CD1c-positive myeloid dendritic cell (primary cell): ENCODE data around the gene SLC35F2.
"Not testable (repeated sequence)": the region's sequence is repeated elsewhere in the genome, so short reads cannot be mapped to it uniquely, and the experiment has no call there.

ENCODE experiments used
- DNase-seq: peaks from one replicate; pipeline ENCODE4 v3.0.0-alpha.2; 2016; ENCODE audit errors: extremely low spot score

The SLC35F2 gene

DNA sequence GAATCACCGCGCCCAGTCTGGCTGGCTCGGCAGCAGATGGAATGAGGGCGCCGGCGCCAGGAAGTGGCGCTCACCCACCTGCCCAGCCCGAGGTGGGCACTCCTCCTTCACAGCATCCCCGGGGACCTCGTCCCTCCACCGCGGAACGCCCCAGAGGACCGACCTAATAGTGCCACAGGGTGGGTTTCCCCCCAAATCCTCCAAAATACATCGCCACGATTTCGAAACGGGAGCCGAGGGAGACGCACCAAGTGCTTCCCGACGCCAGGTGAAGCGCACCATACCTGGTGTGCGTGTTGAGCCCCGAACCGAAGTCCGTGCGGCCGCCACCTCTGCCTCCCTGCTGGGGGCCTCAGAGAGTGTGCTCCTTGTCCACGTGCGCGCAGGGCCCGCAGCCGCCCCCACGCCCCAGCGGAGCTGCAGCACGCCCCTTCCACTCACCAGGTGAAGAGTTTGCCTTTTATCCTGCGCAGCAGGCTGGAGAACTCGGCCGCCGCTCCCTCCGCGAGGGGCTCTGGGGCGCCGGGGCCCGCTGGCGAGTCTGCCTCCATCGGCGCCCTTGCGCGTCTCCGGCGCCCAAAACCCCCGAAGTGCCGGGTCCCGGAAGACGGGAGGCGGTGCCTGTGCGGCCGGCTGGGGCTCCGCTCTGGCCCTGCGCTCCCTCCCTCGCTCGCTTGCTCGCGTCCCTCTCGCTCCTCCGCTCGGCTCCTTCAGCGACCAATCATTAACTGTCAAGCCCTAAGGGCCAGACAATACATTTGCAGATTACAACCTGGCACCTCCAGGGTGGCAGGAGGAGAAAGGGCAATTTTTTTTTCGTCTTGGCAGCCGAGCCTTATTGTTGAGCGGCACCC, at the start of gene SLC35F2:
SLC35F2 (minus strand) TSS at position 571 of the 854 bp plus-strand sequence; CDS start at position 551, 20 bp downstream.
- peak; percentile 56 for DNase-seq

GRCh38 chr11:107908211-107908610, 49.6 kb upstream of the SLC35F2 start:
- no peak for DNase-seq

- peak; percentile 42 for DNase-seq
Measured at GRCh38 chr11:107898270-107898669, 39.7 kb upstream of the SLC35F2 start.

DNA sequence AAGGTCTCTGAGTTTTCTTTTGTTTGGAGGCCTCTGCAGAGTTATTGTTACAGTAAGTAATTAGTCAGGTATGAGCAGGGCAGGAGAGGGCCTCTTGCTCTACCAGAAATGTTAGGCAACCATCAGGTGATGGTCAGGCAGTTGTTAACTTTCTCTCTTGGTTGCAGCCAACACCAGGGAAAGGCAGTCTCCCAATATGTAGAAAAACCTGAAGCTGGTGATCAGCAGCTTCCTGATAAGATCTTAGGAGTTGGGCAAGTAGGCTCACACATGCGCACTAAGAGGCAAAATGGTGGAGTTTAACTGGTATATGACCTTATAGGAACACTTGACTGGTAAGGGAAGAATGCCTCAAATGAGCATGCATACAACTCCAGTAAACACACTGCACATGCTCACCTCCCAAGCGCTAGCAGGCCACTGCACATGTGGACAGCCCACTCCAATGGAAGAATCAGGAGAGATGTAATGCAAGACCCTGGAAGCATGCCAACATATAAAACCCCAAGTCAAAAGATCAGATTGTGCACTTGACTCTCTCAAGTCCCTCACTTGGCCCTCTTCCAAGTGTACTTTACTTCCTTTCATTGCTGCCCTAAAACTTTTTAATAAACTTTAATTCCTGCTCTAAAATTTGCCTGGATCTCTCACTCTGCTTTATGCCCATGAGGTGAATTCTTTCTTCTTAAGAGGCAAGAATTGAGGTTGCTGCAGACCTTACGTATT, 23.7 kb upstream of the SLC35F2 start:
- no peak for DNase-seq

DNA sequence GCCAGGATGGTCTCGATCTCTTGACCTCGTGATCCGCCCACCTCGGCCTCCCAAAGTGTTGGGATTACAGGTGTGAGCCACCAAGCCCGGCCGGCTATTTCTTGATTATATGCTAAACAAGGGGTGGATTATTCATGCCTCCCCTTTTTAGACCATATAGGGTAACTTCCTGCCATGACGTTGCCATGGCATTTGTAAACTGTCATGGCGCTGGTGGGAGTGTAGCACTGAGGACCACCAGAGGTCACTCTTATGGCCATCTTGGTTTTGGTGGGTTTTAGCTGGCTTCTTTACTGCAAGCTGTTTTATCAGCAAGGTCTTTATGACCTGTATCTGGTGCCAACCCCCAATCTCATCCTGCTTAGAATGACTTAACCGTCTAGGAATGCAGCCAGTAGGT, 22.9 kb upstream of the SLC35F2 start:
- not testable (repeated sequence) for DNase-seq

DNA sequence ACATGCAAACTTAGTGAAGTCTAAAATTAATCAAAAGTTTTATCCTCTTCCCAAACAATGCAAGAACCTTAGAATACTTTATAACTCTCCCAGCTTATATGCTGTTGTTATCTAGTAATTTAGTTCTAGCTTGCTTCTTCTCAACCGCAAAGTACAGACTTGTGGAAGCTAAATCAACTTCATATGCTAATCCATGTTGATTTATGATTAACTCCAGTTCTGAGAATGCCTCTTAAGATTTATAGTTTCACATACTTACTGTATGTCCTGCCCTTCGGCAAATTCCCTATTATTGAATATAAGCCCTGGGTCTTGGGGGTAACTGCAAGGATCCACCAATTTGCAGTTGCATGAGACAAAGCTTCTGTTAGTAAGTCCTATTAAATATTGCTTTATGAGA, 17.6 kb upstream of the SLC35F2 start:
- no peak for DNase-seq

GRCh38 chr11:107864591-107864990, 6.0 kb upstream of the SLC35F2 start:
- DNase-seq = no peak

GRCh38 chr11:107860688-107861087, 2.1 kb upstream of the SLC35F2 start:
- DNase-seq = no peak

GRCh38 chr11:107860240-107860620, 1.6 kb upstream of the SLC35F2 start:
- DNase-seq = not testable (repeated sequence)

DNA sequence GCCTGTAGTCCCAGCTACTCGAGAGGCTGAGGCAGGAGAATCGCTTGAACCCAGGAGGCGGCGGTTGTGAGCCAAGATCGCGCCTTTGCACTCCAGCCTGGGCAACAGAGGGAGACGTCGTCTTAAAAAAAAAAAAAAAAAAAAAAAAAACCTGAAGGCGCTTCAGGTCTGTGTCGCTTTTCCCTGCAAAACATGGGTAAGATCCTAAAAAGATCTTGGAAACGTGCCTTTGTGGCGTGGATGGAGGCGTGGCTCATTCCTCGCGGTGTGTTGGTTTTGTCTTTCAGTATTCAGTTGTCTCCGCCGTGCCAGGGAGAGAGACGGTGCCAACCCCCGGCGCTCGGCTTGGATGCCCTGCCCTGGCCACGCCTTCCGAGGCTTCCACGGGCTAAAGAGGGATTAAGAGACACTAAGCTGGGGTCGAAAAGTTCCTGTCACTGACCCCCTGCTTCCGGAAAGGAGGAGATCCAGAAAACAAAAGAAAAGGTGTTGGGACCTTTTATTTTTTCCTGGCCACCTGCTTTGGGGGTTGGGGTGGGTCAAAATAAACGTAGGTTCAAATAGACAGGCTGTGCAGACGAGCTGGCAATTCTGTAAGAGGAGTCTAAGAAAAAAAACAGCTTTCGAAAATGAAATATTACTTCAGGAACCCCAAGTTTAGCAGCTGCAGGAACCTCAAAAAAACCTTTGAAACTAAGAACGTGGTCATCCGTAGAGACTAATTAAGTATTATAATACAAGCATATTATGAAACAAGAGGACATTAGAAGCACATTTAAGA, 1.1 kb upstream of the SLC35F2 start:
- DNase-seq = peak; percentile 8

GRCh38 chr11:107857550-107858216, 904 bp downstream of the SLC35F2 start:
- no peak for DNase-seq

GRCh38 chr11:107856981-107857517, 1.5 kb downstream of the SLC35F2 start:
- no peak for DNase-seq

GRCh38 chr11:107856180-107856980, 2.2 kb downstream of the SLC35F2 start:
- no peak for DNase-seq

DNA sequence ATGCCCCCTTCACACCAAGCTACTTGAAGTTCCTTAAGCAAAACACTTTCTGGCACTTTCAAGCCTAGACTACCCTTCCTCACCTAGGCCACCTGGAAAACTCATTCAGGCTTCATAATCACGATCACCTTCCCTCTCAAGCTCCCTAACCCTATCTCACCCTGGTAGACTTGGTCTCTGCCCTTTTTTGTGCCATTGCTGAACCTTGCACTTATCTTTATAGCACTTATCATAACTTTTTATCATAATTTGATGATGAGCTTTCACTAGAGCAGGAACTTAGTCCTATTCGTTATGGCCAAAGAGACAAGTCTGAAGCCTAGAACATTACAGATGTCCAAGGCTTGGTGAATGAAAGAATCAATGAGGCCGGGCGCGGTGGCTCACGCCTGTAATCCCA, 5.5 kb downstream of the SLC35F2 start:
- DNase-seq = no peak

DNA sequence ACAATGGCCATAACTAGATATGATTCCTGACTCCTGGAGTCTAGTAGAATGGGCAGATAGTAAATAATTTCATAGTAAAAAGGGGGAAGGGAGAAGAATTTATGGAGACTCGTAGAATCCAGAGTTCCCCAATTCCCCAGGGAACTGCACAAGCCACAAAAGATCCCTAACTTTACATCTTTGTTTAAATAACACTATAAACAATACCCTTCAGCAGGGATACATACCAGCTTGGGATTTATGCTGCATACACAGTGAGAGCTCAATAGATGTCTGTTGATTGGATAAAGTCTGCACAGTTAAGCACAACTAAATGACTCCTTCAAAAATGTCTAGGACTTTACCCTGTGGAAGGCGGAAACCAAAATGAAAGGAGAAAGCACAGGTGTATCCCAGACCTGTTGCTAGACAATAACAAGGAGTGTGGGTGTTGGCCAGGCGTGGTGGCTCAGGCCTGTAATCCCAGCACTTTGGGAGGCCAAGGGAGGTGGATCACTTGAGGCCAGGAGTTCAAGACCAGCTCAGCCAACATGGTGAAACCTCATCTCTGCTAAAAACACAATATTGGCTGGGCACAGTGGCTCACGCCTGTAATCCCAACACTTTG, 6.8 kb downstream of the SLC35F2 start:
- no peak for DNase-seq

GRCh38 chr11:107849790-107850189, 8.8 kb downstream of the SLC35F2 start:
- DNase-seq = peak; percentile 35

- DNase-seq = no peak
Measured at GRCh38 chr11:107848345-107848744, 10.2 kb downstream of the SLC35F2 start.

DNA sequence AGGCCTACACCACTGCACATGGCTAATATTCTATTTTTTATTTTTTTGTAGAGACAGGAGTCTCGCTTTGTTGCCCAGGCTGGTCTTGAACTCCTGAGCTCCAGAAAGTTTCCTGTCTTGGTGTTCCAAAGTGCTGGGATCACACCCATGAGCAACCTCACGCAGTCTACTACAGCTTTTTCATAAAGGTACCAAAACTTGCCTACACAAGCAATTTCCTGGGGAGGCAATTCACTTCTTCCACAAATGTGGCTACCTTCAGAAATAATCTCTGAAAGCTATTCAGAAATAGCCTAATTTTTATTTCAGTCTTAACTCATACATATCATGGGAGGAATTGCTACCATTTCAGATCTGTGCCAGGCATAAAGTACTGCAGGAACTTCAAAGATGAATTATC, 11.4 kb downstream of the SLC35F2 start:
- DNase-seq = no peak

DNA sequence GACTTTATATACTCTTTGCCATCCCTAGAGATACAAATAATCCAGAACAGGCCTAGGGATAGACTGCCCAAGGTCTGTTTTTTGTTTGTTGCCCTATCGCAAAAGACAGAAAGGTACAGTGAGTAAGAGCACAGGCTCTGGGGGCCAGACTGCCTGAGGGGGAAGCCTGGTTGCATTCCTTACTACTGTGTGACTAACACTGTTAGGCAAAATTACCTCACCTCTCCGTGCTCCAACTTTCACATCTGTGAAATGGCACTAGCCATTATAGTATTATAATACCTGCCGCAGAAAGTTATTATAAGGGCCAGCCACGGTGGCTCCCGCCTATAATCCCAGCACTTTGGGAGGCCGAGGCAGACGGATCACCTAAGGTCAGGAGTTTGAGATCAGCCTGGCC, 14.5 kb downstream of the SLC35F2 start:
- DNase-seq = no peak

DNA sequence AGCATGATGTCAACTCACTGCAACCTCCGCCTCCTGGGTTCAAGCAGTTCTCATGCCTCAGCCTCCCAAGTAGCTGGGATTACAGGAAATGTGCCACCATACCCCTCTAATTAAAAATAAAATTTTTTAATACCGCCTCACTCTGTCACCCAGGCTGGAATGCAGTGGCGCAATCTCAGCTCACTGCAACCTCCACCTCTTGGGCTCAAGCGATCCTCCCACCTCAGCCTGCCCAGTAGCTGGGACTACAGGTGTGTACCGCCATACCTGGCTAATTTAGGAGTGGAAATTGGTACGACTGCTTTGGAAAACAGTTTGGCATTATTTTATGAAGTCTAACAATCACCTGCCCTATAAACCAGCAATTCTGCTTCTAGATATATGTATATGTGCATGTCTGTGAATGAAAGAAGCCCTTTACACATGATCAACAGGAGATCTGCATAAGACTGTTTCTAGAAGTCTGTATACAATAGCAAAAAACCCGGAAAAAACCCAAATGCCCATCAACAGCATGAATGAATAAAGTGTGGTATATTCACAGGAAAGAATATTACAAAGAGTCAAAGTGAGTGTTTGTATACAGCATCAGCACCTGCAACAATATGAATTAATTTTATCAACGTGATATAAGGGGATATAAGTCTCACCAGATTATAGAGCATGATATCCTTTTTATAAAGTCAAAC, 16.0 kb downstream of the SLC35F2 start:
- DNase-seq = no peak
